SIG-M5 (cell line): ENCODE results near the gene TRPV2.

ENCODE experiments used
- DNase-seq: peaks from one replicate; lab custom pipeline; 2025; lab: John Stamatoyannopoulos, UW

TRPV2 gene

GRCh38 chr17:16474012-16474725, 58.8 kb downstream of the TRPV2 start:
- DNase-seq = no peak

GRCh38 chr17:16475179-16475704, 59.9 kb downstream of the TRPV2 start:
- no peak for DNase-seq

GRCh38 chr17:16477255-16477654, 61.9 kb downstream of the TRPV2 start:
- no peak for DNase-seq

- DNase-seq = no peak
Observed at GRCh38 chr17:16477666-16478065, 62.3 kb downstream of the TRPV2 start.

- DNase-seq = no peak
Observed at GRCh38 chr17:16478649-16479048, 63.3 kb downstream of the TRPV2 start.

- DNase-seq = no peak
Observed at GRCh38 chr17:16479264-16479663, 63.9 kb downstream of the TRPV2 start.

GRCh38 chr17:16480995-16481394, 65.6 kb downstream of the TRPV2 start:
- no peak for DNase-seq

GRCh38 chr17:16482253-16482652, 66.9 kb downstream of the TRPV2 start:
- DNase-seq = no peak

- no peak for DNase-seq
Observed at GRCh38 chr17:16483021-16483645, 67.8 kb downstream of the TRPV2 start.

- no peak for DNase-seq
Observed at GRCh38 chr17:16484445-16485175, 69.2 kb downstream of the TRPV2 start.
